Prostate gland (tissue), 2 donors: ENCODE data around the gene HMGCS2. TPM values are rescaled to one million over a fixed set of nuclear protein-coding genes. Genes with fewer than 3 reads are reported as not detected.
A peak's percentile ranks its signal among the peaks of the same experiment; 100 is the strongest.

Source experiments
- DNase-seq: peaks from one replicate; pipeline ENCODE4 v3.0.0-alpha.2; 2019; ENCODE audit warnings: low spot score
- H3K27ac ChIP-seq, 2 donors: fragments of 200-600 bp; sonication (generic); 2 replicates each; pipeline ENCODE4 v1.5.1; 2017 to 2019
- H3K27me3 ChIP-seq: fragments of 200-600 bp; sonication (generic); replicated peaks from 2 replicates; pipeline ENCODE4 v1.5.1; 2019; ENCODE audit not compliant: insufficient read depth
- H3K36me3 ChIP-seq, 2 donors: fragments of 200-600 bp; sonication (generic); 1 replicate in 1 of 2; 2 replicates in 1 of 2; pipeline versions ENCODE4 v1.5.1 to v1.8.1; 2017 to 2019
- H3K4me1 ChIP-seq: fragments of 200-600 bp; sonication (generic); replicated peaks from 2 replicates; pipeline ENCODE4 v1.5.1; 2019
- H3K4me3 ChIP-seq, 2 donors: fragments of 200-600 bp; sonication (generic); 2 replicates each; pipeline ENCODE4 v1.5.1; 2017 to 2019
- H3K9me3 ChIP-seq: fragments of 200-600 bp; sonication (generic); 2 replicates; pipeline ENCODE4 v1.5.1; 2017
- POLR2A ChIP-seq: fragments of 450-650 bp; IDR thresholded peaks from one replicate; pipeline ENCODE4 v1.6.1; 2016; ENCODE audit warnings: antibody characterized with exemption, mild to moderate bottlenecking
- POLR2AphosphoS5 ChIP-seq: sonication (generic); formaldehyde crosslinking; IDR thresholded peaks from one replicate; pipeline ENCODE4 v1.6.1; 2017; ENCODE audit warnings: antibody characterized with exemption
- WGBS: methylation state at CpG from one replicate; pipeline ENCODE4 v1.1.5; 2018; 5-methylcytosine and 5-hydroxymethylcytosine counted together
- intact Hi-C: fragments of 100-400 bp; cut with DNase I; formaldehyde crosslinking; loops from one replicate; pipeline ENCODE4 v1.14.2; 2022
- total RNA-seq, 2 donors: library from RNA; depleted of rRNA; stranded (reverse); fragments of >200 nt; gene quantifications; one replicate each; pipeline ENCODE4 v1.1.0, GENCODE V29; 2016
- TF ChIP-seq, protein P1 (sequence below), 4 experiments: fragments of 200-600 bp in 2 of 4; fragments of 450-650 bp in 2 of 4; sonication (generic) in 2 of 4; IDR thresholded peaks; 1 replicate in 3 of 4; 2 replicates in 1 of 4; pipeline ENCODE4 v1.5.1; 2016 to 2019; ENCODE audit warnings: antibody characterized with exemption in 4 of 4, mild to moderate bottlenecking in 2 of 4, moderate library complexity in 2 of 4

Gene HMGCS2
- total RNA-seq, 2 donors from 2014 or later, result 4.6 to 21.5 TPM

- H3K4me3 ChIP-seq, result no peak overlapping the region
Observed at GRCh38 chr1:119779869-119780356, 11.2 kb upstream of the HMGCS2 start.

GRCh38 chr1:119778886-119779560 is 10.3 kb upstream of the HMGCS2 start:
- peak overlapping the region; percentile 56 to 66 for H3K27ac ChIP-seq
- H3K4me1 ChIP-seq, result no peaks in the 10 kb centered on the region
- H3K9me3 ChIP-seq, result no peaks in the 10 kb centered on the region
- no peaks in the 10 kb centered on the region for H3K36me3 ChIP-seq
- no peak for TF ChIP-seq POLR2A
- TF ChIP-seq, protein P1, sequence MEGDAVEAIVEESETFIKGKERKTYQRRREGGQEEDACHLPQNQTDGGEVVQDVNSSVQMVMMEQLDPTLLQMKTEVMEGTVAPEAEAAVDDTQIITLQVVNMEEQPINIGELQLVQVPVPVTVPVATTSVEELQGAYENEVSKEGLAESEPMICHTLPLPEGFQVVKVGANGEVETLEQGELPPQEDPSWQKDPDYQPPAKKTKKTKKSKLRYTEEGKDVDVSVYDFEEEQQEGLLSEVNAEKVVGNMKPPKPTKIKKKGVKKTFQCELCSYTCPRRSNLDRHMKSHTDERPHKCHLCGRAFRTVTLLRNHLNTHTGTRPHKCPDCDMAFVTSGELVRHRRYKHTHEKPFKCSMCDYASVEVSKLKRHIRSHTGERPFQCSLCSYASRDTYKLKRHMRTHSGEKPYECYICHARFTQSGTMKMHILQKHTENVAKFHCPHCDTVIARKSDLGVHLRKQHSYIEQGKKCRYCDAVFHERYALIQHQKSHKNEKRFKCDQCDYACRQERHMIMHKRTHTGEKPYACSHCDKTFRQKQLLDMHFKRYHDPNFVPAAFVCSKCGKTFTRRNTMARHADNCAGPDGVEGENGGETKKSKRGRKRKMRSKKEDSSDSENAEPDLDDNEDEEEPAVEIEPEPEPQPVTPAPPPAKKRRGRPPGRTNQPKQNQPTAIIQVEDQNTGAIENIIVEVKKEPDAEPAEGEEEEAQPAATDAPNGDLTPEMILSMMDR (IDR thresholded peaks at IDR 0.05), result no peak
- TF ChIP-seq POLR2AphosphoS5, result no peak
- H3K27me3 ChIP-seq, result no peaks in the 10 kb centered on the region
- H3K4me3 ChIP-seq, result no peak overlapping the region
- intact Hi-C loops, result no loop called here
- DNase-seq, result no peak
- 93% methylated on average over 13 of the region's 13 CpGs for WGBS

More at GRCh38 chr1:119779869-119780356, 11.2 kb upstream of the HMGCS2 start:
- Histone ChIP-seq H3K9me3 (no peaks in the 10 kb centered on the region), H3K36me3 (no peaks in the 10 kb centered on the region), H3K27me3 (no peaks in the 10 kb centered on the region), H3K4me1 (no peaks in the 10 kb centered on the region), H3K27ac (peak overlapping the region; percentile 56 to 66)
- intact Hi-C loops, result no loop called here
- DNase-seq, result peak; percentile 75
- WGBS, result 12% methylated on average over 5 of the region's 5 CpGs
- TF ChIP-seq, protein P1 (IDR thresholded peaks at IDR 0.05), result no peak
- peak; percentile 87 for TF ChIP-seq POLR2AphosphoS5

GRCh38 chr1:119778359-119778758 is 9.7 kb upstream of the HMGCS2 start:
- Histone ChIP-seq H3K4me3 (no peak overlapping the region), H3K36me3 (no peaks in the 10 kb centered on the region), H3K27ac (peak overlapping the region in 1 of 2 donors; percentile 66), H3K9me3 (no peaks in the 10 kb centered on the region), H3K4me1 (no peaks in the 10 kb centered on the region), H3K27me3 (no peaks in the 10 kb centered on the region)
- TF ChIP-seq POLR2AphosphoS5, result no peak
- TF ChIP-seq, protein P1 (IDR thresholded peaks at IDR 0.05), result no peak
- TF ChIP-seq POLR2A, result no peak
- intact Hi-C loops, result no loop called here
- 95% methylated on average over 6 of the region's 6 CpGs for WGBS
- no peak for DNase-seq

- TF ChIP-seq POLR2A (no peak), POLR2AphosphoS5 (no peak)
- TF ChIP-seq, protein P1 (IDR thresholded peaks at IDR 0.05), result no peak
- H3K36me3 ChIP-seq, result no peaks in the 10 kb centered on the region
- H3K27me3 ChIP-seq, result no peaks in the 10 kb centered on the region
- DNase-seq, result no peak
- H3K4me3 ChIP-seq, result no peak overlapping the region
- intact Hi-C loops, result no loop called here
- no peaks in the 10 kb centered on the region for H3K9me3 ChIP-seq
- 71% methylated on average over 7 of the region's 7 CpGs for WGBS
- no peaks in the 10 kb centered on the region for H3K4me1 ChIP-seq
- no peak overlapping the region for H3K27ac ChIP-seq
Observed at GRCh38 chr1:119774746-119775490, 6.2 kb upstream of the HMGCS2 start.
